Neuronal stem cell (in vitro differentiated cells): Measurements from ENCODE around the gene OTUD7B.
"Not testable (repeated sequence)": the region's sequence is repeated elsewhere in the genome, so short reads cannot be mapped to it uniquely, and the experiment has no call there.

ENCODE experiments used
- DNase-seq: peaks from one replicate; pipeline ENCODE4 v3.0.0-alpha.2; 2013; ENCODE audit warnings: low spot score
- H2AFZ ChIP-seq: one replicate; pipeline ENCODE4 v1.6.1; 2013; ENCODE audit warnings: mild to moderate bottlenecking, low read length, inconsistent platforms
- H2AK5ac ChIP-seq: 2 replicates; pipeline ENCODE4 v1.6.1; 2013; ENCODE audit warnings: low read depth, mild to moderate bottlenecking, inconsistent platforms, low read length, moderate library complexity, mixed read lengths
- H2BK120ac ChIP-seq: 2 replicates; pipeline ENCODE4 v1.6.1; 2013; ENCODE audit warnings: low read depth, mild to moderate bottlenecking, inconsistent platforms, low read length, moderate library complexity, mixed read lengths
- H2BK12ac ChIP-seq: one replicate; pipeline ENCODE4 v1.6.1; 2013; ENCODE audit warnings: low read length, inconsistent platforms
- H2BK15ac ChIP-seq: 2 replicates; pipeline ENCODE4 v1.6.1; 2013; ENCODE audit warnings: mild to moderate bottlenecking, low read length, inconsistent platforms, mixed read lengths
- H2BK5ac ChIP-seq: one replicate; pipeline ENCODE4 v1.6.1; 2013; ENCODE audit warnings: inconsistent platforms, mild to moderate bottlenecking, low read length, moderate library complexity
- H3K14ac ChIP-seq: one replicate; pipeline ENCODE4 v1.6.1; 2013; ENCODE audit warnings: low read length, inconsistent platforms
- H3K18ac ChIP-seq: 2 replicates; pipeline ENCODE4 v1.6.1; 2013; ENCODE audit warnings: low read length, inconsistent platforms
- H3K23ac ChIP-seq: 2 replicates; pipeline ENCODE4 v1.6.1; 2013; ENCODE audit warnings: low read depth, mild to moderate bottlenecking, mixed read lengths, low read length, inconsistent platforms; ENCODE audit not compliant: poor library complexity
- H3K27ac ChIP-seq: replicated peaks from 3 replicates; pipeline ENCODE4 v1.5.1; 2013; ENCODE audit warnings: low read length, inconsistent platforms
- H3K27me3 ChIP-seq, 3 experiments: 2 replicates each; pipeline ENCODE4 v1.6.1; 2013; ENCODE audit warnings: low read length in 3 of 3, mild to moderate bottlenecking in 2 of 3, inconsistent platforms in 1 of 3, low read depth in 1 of 3, mixed read lengths in 1 of 3, moderate library complexity in 1 of 3; ENCODE audit not compliant: control insufficient read depth in 3 of 3, insufficient read depth in 3 of 3
- H3K36me3 ChIP-seq, 2 donors: replicated peaks in 1 of 2; 2 replicates each; pipeline ENCODE4 v1.6.1; 2013; ENCODE audit warnings: low read length in 2 of 2; ENCODE audit not compliant: control insufficient read depth in 2 of 2, insufficient read depth in 2 of 2
- H3K4ac ChIP-seq: 2 replicates; pipeline ENCODE4 v1.6.1; 2013; ENCODE audit warnings: inconsistent platforms, mild to moderate bottlenecking, low read length, moderate library complexity
- H3K4me1 ChIP-seq, 2 donors: 1 replicate in 1 of 2; 2 replicates in 1 of 2; pipeline ENCODE4 v1.6.1; 2013; ENCODE audit warnings: low read length in 2 of 2, low read depth in 1 of 2; ENCODE audit not compliant: control insufficient read depth in 2 of 2, insufficient read depth in 1 of 2
- H3K4me2 ChIP-seq: one replicate; pipeline ENCODE4 v1.6.1; 2013; ENCODE audit warnings: mild to moderate bottlenecking, low read length, inconsistent platforms; ENCODE audit not compliant: insufficient read depth, poor library complexity, severe bottlenecking
- H3K4me3 ChIP-seq, 2 donors: 2 replicates each; pipeline ENCODE4 v1.5.1; 2013; ENCODE audit warnings: low read length in 2 of 2, mild to moderate bottlenecking in 2 of 2, inconsistent platforms in 1 of 2, moderate library complexity in 1 of 2
- H3K79me1 ChIP-seq: one replicate; pipeline ENCODE4 v1.6.1; 2013; ENCODE audit warnings: low read depth, mild to moderate bottlenecking, inconsistent platforms, low read length, moderate library complexity
- H3K9ac ChIP-seq: one replicate; pipeline ENCODE4 v1.6.1; 2013; ENCODE audit warnings: mild to moderate bottlenecking, low read depth, low read length, inconsistent platforms; ENCODE audit not compliant: poor library complexity
- H3K9me3 ChIP-seq, 2 donors: replicated peaks in 1 of 2; 2 replicates each; pipeline versions ENCODE3 to v1.6.1; 2013; ENCODE audit warnings: low read length in 2 of 2, mild to moderate bottlenecking in 2 of 2, inconsistent platforms in 1 of 2, low read depth in 1 of 2, mixed read lengths in 1 of 2, moderate library complexity in 1 of 2; ENCODE audit not compliant: control insufficient read depth in 2 of 2, insufficient read depth in 1 of 2
- H4K8ac ChIP-seq: one replicate; pipeline ENCODE4 v1.6.1; 2013; ENCODE audit warnings: low read depth, mild to moderate bottlenecking, inconsistent platforms, low read length, moderate library complexity
- H4K91ac ChIP-seq: one replicate; pipeline ENCODE4 v1.6.1; 2013; ENCODE audit warnings: low read length, low read depth, mild to moderate bottlenecking, inconsistent platforms; ENCODE audit not compliant: poor library complexity
- WGBS, 2 donors: extraction: QIAGEN DNeasy Blood & Tissue Kit; methylation state at CpG; one replicate each; pipeline ENCODE4 v1.1.7; 2013; ENCODE audit warnings: missing lambda C conversion rate in 2 of 2, mixed read lengths in 1 of 2; ENCODE audit not compliant: insufficient read length in 2 of 2, insufficient replicate concordance in 1 of 2; ENCODE audit errors: extremely low coverage in 2 of 2; 5-methylcytosine and 5-hydroxymethylcytosine counted together

OTUD7B gene

DNA sequence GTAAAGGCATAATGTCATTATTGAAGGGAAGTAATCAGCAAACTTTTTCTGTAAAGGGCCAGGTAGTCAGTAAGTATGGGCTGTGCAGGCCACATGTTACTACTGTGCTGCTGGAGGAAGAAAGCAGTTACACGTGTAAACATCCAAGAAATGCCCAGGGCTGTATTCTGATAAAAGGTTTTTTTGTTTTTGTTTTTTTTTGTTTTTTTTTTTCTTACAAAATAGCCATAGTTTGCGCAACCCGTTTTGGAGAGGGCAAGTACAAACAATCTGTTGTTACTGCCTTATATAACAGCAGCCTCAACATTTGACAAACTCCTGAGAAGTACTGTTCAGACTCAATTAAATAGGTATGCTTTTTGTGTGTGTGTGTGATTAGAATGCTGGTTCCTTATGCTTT, 47.2 kb downstream of the OTUD7B start:
- Histone ChIP-seq H3K27ac (no peak overlapping the region), H3K4me1 (no peaks in the 10 kb centered on the region), H2BK120ac (no peak overlapping the region), H2BK15ac (no peak overlapping the region), H3K27me3 (no peaks in the 10 kb centered on the region), H3K14ac (no peak overlapping the region), H3K23ac (no peak overlapping the region), H3K4ac (no peak overlapping the region), H4K8ac (no peak overlapping the region), H4K91ac (no peak overlapping the region), H2BK12ac (no peak overlapping the region), H3K36me3 (peaks cover 24 to 90% of the 10 kb centered on the region in 2 donors), H2AK5ac (no peak overlapping the region), H3K4me3 (no peak overlapping the region), H3K9me3 (peaks cover 4 to 7% of the 10 kb centered on the region in 2 donors), H2AFZ (no peak overlapping the region), H3K79me1 (no peaks in the 10 kb centered on the region), H3K18ac (no peak overlapping the region), H3K9ac (no peak overlapping the region), H2BK5ac (no peak overlapping the region), H3K4me2 (no peak overlapping the region)
- no peak for DNase-seq
- WGBS, 2 donors: no CpG with 5 or more reads among the region's 3 CpGs

- H2BK15ac ChIP-seq: no peak overlapping the region
- H2AFZ ChIP-seq: no peak overlapping the region
- H3K9ac ChIP-seq: no peak overlapping the region
- H3K27ac ChIP-seq: no peak overlapping the region
- DNase-seq: no peak
- no CpG with 5 or more reads among the region's 2 CpGs for WGBS, 2 donors
- H2AK5ac ChIP-seq: no peak overlapping the region
- H3K9me3 ChIP-seq: peaks cover 7 to 13% of the 10 kb centered on the region in 2 donors
- no peak overlapping the region for H3K4me2 ChIP-seq
- H3K79me1 ChIP-seq: no peaks in the 10 kb centered on the region
- H2BK5ac ChIP-seq: no peak overlapping the region
- no peak overlapping the region for H3K23ac ChIP-seq
- H2BK120ac ChIP-seq: no peak overlapping the region
- no peak overlapping the region for H4K8ac ChIP-seq
- no peak overlapping the region for H4K91ac ChIP-seq
- H3K4me1 ChIP-seq: no peaks in the 10 kb centered on the region
- H3K27me3 ChIP-seq: no peaks in the 10 kb centered on the region
- H3K4me3 ChIP-seq: no peak overlapping the region
- H2BK12ac ChIP-seq: no peak overlapping the region
- no peak overlapping the region for H3K14ac ChIP-seq
- H3K18ac ChIP-seq: no peak overlapping the region
- H3K36me3 ChIP-seq: peaks cover 27 to 90% of the 10 kb centered on the region in 2 donors
- no peak overlapping the region for H3K4ac ChIP-seq
Measured at GRCh38 chr1:149962736-149963135, 47.8 kb downstream of the OTUD7B start.

- H3K27ac ChIP-seq: no peak overlapping the region
Measured at GRCh38 chr1:149962039-149962647, 48.4 kb downstream of the OTUD7B start.

GRCh38 chr1:149957548-149957947, 53.0 kb downstream of the OTUD7B start:
- H3K27ac ChIP-seq, H3K23ac ChIP-seq, H3K9ac ChIP-seq, H4K8ac ChIP-seq, H4K91ac ChIP-seq, H2AFZ ChIP-seq, H3K79me1 ChIP-seq, H2BK120ac ChIP-seq, H3K27me3 ChIP-seq, H3K4ac ChIP-seq, DNase-seq, H2BK5ac ChIP-seq, H3K18ac ChIP-seq, H2AK5ac ChIP-seq, H3K4me2 ChIP-seq, H3K4me3 ChIP-seq, H2BK15ac ChIP-seq, H3K4me1 ChIP-seq, H2BK12ac ChIP-seq, H3K14ac ChIP-seq: not testable (repeated sequence)
- Histone ChIP-seq H3K9me3 (peaks cover 7 to 18% of the 10 kb centered on the region in 2 donors), H3K36me3 (peaks cover 13 to 50% of the 10 kb centered on the region in 2 donors)
- WGBS, 2 donors: no CpG with 5 or more reads among the region's 14 CpGs

More at GRCh38 chr1:149962039-149962647, 48.4 kb downstream of the OTUD7B start:
- Histone ChIP-seq H3K14ac (no peak overlapping the region), H2BK5ac (no peak overlapping the region), H3K79me1 (no peaks in the 10 kb centered on the region), H3K27me3 (no peaks in the 10 kb centered on the region), H2AFZ (no peak overlapping the region), H3K9me3 (peaks cover 7 to 18% of the 10 kb centered on the region in 2 donors), H2BK12ac (no peak overlapping the region), H3K4ac (no peak overlapping the region), H3K18ac (no peak overlapping the region), H4K91ac (no peak overlapping the region), H3K4me2 (no peak overlapping the region), H2BK120ac (no peak overlapping the region), H3K4me3 (no peak overlapping the region), H3K36me3 (peaks cover 25 to 89% of the 10 kb centered on the region in 2 donors), H2AK5ac (no peak overlapping the region), H3K23ac (no peak overlapping the region), H4K8ac (no peak overlapping the region), H2BK15ac (no peak overlapping the region), H3K9ac (no peak overlapping the region), H3K4me1 (no peaks in the 10 kb centered on the region)
- peak; percentile 41 for DNase-seq
- WGBS, 2 donors: no CpG with 5 or more reads among the region's 3 CpGs
